ENCODE data around the gene OXLD1.
"Not testable (repeated sequence)": the region's sequence is repeated elsewhere in the genome, so short reads cannot be mapped to it uniquely, and the experiment has no call there.

The OXLD1 gene

GRCh38 chr17:81648707-81649085, 17.7 kb downstream of the OXLD1 start:
- no peak for DNase-seq

- no peak for DNase-seq
Observed at GRCh38 chr17:81648013-81648706, 18.2 kb downstream of the OXLD1 start.

GRCh38 chr17:81647640-81648012, 18.8 kb downstream of the OXLD1 start:
- DNase-seq = no peak

- no peak for DNase-seq
Observed at GRCh38 chr17:81646869-81647600, 19.4 kb downstream of the OXLD1 start.

- no peak for DNase-seq
Observed at GRCh38 chr17:81644976-81645952, 21.1 kb downstream of the OXLD1 start.

GRCh38 chr17:81644496-81644895, 21.9 kb downstream of the OXLD1 start:
- no peak for DNase-seq

GRCh38 chr17:81641825-81642489, 24.4 kb downstream of the OXLD1 start:
- no peak for DNase-seq

GRCh38 chr17:81640011-81640410, 26.4 kb downstream of the OXLD1 start:
- DNase-seq = no peak

- no peak for DNase-seq
Observed at GRCh38 chr17:81638683-81639082, 27.7 kb downstream of the OXLD1 start.

GRCh38 chr17:81636505-81637288, 29.7 kb downstream of the OXLD1 start, which contains the start of the genes NPLOC4 and TSPAN10:
Gene NPLOC4 (minus strand): TSS chr17:81637112. CDS start chr17:81636930, 182 bp downstream.
Gene TSPAN10 (plus strand): TSS chr17:81637196. CDS start chr17:81642413, 5,217 bp downstream.
- DNase-seq = peak; percentile 87

- no peak for DNase-seq
Observed at GRCh38 chr17:81635973-81636504, 30.4 kb downstream of the OXLD1 start.

GRCh38 chr17:81635431-81635830, 31.0 kb downstream of the OXLD1 start:
- no peak for DNase-seq

- no peak for DNase-seq
Observed at GRCh38 chr17:81631482-81631881, 34.9 kb downstream of the OXLD1 start.

GRCh38 chr17:81630274-81630673, 36.1 kb downstream of the OXLD1 start:
- DNase-seq = no peak

- no peak for DNase-seq
Observed at GRCh38 chr17:81621494-81622130, 44.8 kb downstream of the OXLD1 start.

- not testable (repeated sequence) for DNase-seq
Observed at GRCh38 chr17:81618307-81618706, 48.1 kb downstream of the OXLD1 start.

GRCh38 chr17:81616877-81617276, 49.5 kb downstream of the OXLD1 start:
- no peak for DNase-seq

GRCh38 chr17:81615401-81615930, 50.9 kb downstream of the OXLD1 start:
- DNase-seq = no peak

All from CD4-positive, alpha-beta T cell treated with Interleukin-17A for 1 hour (primary cell).